ENCODE measurements around the gene ARHGEF4. TPM values are rescaled to one million over a fixed set of nuclear protein-coding genes. Genes with fewer than 3 reads are reported as not detected.

Gene ARHGEF4
- total RNA-seq, 1 experiment from 2014 or later = 12.6 TPM

- H3K18ac ChIP-seq (ENCODE audit: insufficient read length, low read depth, low read length) = no peak overlapping the region
- no peak overlapping the region for H4K5ac ChIP-seq (ENCODE audit: insufficient read length, low read depth, low read length)
- H3K23me2 ChIP-seq (ENCODE audit: insufficient read length, low read depth, low read length, poor library complexity, severe bottlenecking) = peaks cover 4% of the 10 kb centered on the region
- no peak overlapping the region for H3K14ac ChIP-seq (ENCODE audit: insufficient read depth, low read length)
- peaks cover 4 to 6% of the 10 kb centered on the region in 2 experiments; a peak in 3 of 4 replicates for H3K4me1 Mint-ChIP-seq
- DNase-seq = no peak
- no peak overlapping the region for H3K9ac ChIP-seq (ENCODE audit: extremely low read depth, insufficient read length, low read length)
- H3K4me2 ChIP-seq (ENCODE audit: insufficient read depth, insufficient read length, low read length) = no peak overlapping the region
- H3K79me1 ChIP-seq (ENCODE audit: insufficient read depth, low read depth, low read length, poor library complexity, severe bottlenecking) = no peaks in the 10 kb centered on the region
- no peak overlapping the region for H3K4ac ChIP-seq (ENCODE audit: low read depth, low read length)
- no peak overlapping the region for H4K8ac ChIP-seq (replicated peaks; ENCODE audit: insufficient read length, low read depth, low read length)
- H2AK5ac ChIP-seq (ENCODE audit: insufficient read length, low read length) = no peak overlapping the region
- no peak overlapping the region for H3K23ac ChIP-seq (ENCODE audit: insufficient read length, low read depth, low read length)
- H2BK120ac ChIP-seq (ENCODE audit: low read depth, low read length, poor library complexity, severe bottlenecking) = no peak overlapping the region
- H3K27ac Mint-ChIP-seq = no peak overlapping the region
- H3K9me3 ChIP-seq (ENCODE audit: control insufficient read depth, low read depth, low read length) = no peaks in the 10 kb centered on the region
- H3K27ac ChIP-seq (ENCODE audit: insufficient read length, low read depth, low read length) = no peak overlapping the region
- peaks cover 0 to 3% of the 10 kb centered on the region in 2 experiments; a peak in 2 of 5 replicates for H3K9me3 Mint-ChIP-seq
- H3K27me3 Mint-ChIP-seq (ENCODE audit: low read depth) = peaks cover 31% of the 10 kb centered on the region
- no peak overlapping the region for H4K91ac ChIP-seq (ENCODE audit: insufficient read length, low read depth, low read length)
- H3K56ac ChIP-seq (ENCODE audit: insufficient read length, low read depth, low read length) = no peak overlapping the region
- H3K36me3 Mint-ChIP-seq (ENCODE audit: insufficient read depth in 1 of 3, low read depth in 3 of 3) = peaks cover 0 to 2% (median 0%) of the 10 kb centered on the region in 3 experiments; a peak in 1 of 7 replicates
- H3K4me3 Mint-ChIP-seq = no peak overlapping the region
- no peak overlapping the region for H2BK5ac ChIP-seq (ENCODE audit: insufficient read length, low read length)
- H3K4me1 ChIP-seq (ENCODE audit: insufficient read depth, low read length) = no peaks in the 10 kb centered on the region
- H4K20me1 ChIP-seq (ENCODE audit: control insufficient read depth, insufficient read depth, insufficient read length) = no peaks in the 10 kb centered on the region
- no peaks in the 10 kb centered on the region for H3K79me2 ChIP-seq (ENCODE audit: insufficient read depth, low read length)
- no peak overlapping the region for H2BK20ac ChIP-seq (ENCODE audit: low read depth, low read length, poor library complexity, severe bottlenecking)
- no peak overlapping the region for H2BK15ac ChIP-seq (ENCODE audit: low read depth, low read length)
- peaks cover 10% of the 10 kb centered on the region; the same call in 1 of the 2 replicates for H3K27me3 ChIP-seq (ENCODE audit: insufficient read depth, low read length)
- no CpG with 5 or more reads among the region's 8 CpGs for WGBS (ENCODE audit: extremely low coverage, insufficient read length, low lambda C conversion rate)
- no peak for TF ChIP-seq CTCF (conservative IDR thresholded peaks at IDR 0.05)
- no peak overlapping the region for H3T11ph ChIP-seq (ENCODE audit: low read length)
- no peak overlapping the region for H2AFZ ChIP-seq (ENCODE audit: low read length)
- no peak overlapping the region for H2BK12ac ChIP-seq (ENCODE audit: insufficient read length, low read depth, low read length)
Observed at GRCh38 chr2:131029812-131030211, 193.1 kb downstream of the ARHGEF4 start.
